Thymus (tissue), 11 donors: ENCODE results near the gene WIPF3. TPM values are rescaled to one million over a fixed set of nuclear protein-coding genes. Genes with fewer than 3 reads are reported as not detected.

Experiments
- DNase-seq, 9 donors: peaks; one replicate each; pipeline ENCODE4 v3.0.0-alpha.2; 2013; ENCODE audit warnings: low spot score in 9 of 9, low read depth in 6 of 9, missing footprints in 1 of 9
- H3K27ac ChIP-seq, 2 donors: one replicate each; pipeline ENCODE4 v1.5.1; 2013; ENCODE audit warnings: control low read depth in 1 of 2, low read depth in 1 of 2, low read length in 1 of 2, mild to moderate bottlenecking in 1 of 2, moderate library complexity in 1 of 2
- H3K27me3 ChIP-seq, 2 donors: one replicate each; pipeline ENCODE4 v1.5.1; 2013; ENCODE audit warnings: low read length in 1 of 2; ENCODE audit not compliant: control insufficient read depth in 2 of 2, insufficient read depth in 1 of 2
- H3K36me3 ChIP-seq, 2 donors: one replicate each; pipeline ENCODE4 v1.5.1; 2013; ENCODE audit warnings: low read length in 1 of 2, mild to moderate bottlenecking in 1 of 2, moderate library complexity in 1 of 2; ENCODE audit not compliant: control insufficient read depth in 2 of 2, insufficient read depth in 2 of 2
- H3K4me1 ChIP-seq, 2 donors: one replicate each; pipeline ENCODE4 v1.5.1; 2013; ENCODE audit warnings: low read length in 2 of 2; ENCODE audit not compliant: control insufficient read depth in 2 of 2, insufficient read depth in 2 of 2
- H3K4me3 ChIP-seq, 2 donors: one replicate each; pipeline ENCODE4 v1.5.1; 2013; ENCODE audit warnings: low read length in 2 of 2, control low read depth in 1 of 2, mild to moderate bottlenecking in 1 of 2
- H3K9me3 ChIP-seq, 2 donors: one replicate each; pipeline ENCODE4 v1.5.1; 2013; ENCODE audit warnings: low read length in 1 of 2, mild to moderate bottlenecking in 1 of 2; ENCODE audit not compliant: control insufficient read depth in 2 of 2, insufficient read depth in 1 of 2
- WGBS: extraction: QIAGEN DNeasy Blood & Tissue Kit; methylation state at CpG from one replicate; pipeline ENCODE4 v1.1.7; 2013; 5-methylcytosine and 5-hydroxymethylcytosine counted together
- polyA plus RNA-seq: library from polyadenylated mRNA; stranded (reverse); fragments of 200-250 nt; gene quantifications from one replicate; pipeline ENCODE4 v1.2.3, GENCODE V29; 2013
- total RNA-seq: library from RNA; stranded (reverse); fragments of 120-200 nt; gene quantifications from one replicate; pipeline ENCODE4 v1.2.4, GENCODE V29; 2013
- donor health status: healthy.

Gene WIPF3
- total and polyA plus RNA-seq, 2 donors = 0.14 to 0.55 TPM

DNA sequence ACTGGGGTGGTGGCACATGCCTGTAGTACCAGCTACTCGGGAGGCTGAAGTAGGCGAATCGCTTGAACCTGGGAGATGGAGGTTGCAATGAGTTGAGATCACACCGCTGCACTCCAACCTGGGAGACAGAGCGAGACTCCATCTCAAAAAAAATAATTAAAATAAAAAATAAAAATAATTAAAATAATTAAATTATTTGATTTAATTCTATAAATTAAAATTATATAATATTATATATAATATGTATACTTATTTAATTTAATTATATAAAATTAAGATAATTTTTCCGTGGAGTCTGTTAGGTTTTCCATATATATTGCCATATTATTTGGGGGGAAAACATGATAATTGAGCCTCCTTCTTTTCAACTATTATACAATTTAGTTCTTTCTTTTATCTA lies 12.0 kb downstream of the WIPF3 start:
- WGBS = 98% methylated on average over 6 of the region's 6 CpGs
- no peaks in the 10 kb centered on the region for H3K9me3 ChIP-seq
- H3K27ac ChIP-seq = no peak overlapping the region
- no peak for DNase-seq
- H3K4me3 ChIP-seq = no peak overlapping the region
- no peaks in the 10 kb centered on the region for H3K4me1 ChIP-seq
- no peaks in the 10 kb centered on the region for H3K36me3 ChIP-seq
- peaks cover 0 to 4% of the 10 kb centered on the region in 2 donors for H3K27me3 ChIP-seq

DNA sequence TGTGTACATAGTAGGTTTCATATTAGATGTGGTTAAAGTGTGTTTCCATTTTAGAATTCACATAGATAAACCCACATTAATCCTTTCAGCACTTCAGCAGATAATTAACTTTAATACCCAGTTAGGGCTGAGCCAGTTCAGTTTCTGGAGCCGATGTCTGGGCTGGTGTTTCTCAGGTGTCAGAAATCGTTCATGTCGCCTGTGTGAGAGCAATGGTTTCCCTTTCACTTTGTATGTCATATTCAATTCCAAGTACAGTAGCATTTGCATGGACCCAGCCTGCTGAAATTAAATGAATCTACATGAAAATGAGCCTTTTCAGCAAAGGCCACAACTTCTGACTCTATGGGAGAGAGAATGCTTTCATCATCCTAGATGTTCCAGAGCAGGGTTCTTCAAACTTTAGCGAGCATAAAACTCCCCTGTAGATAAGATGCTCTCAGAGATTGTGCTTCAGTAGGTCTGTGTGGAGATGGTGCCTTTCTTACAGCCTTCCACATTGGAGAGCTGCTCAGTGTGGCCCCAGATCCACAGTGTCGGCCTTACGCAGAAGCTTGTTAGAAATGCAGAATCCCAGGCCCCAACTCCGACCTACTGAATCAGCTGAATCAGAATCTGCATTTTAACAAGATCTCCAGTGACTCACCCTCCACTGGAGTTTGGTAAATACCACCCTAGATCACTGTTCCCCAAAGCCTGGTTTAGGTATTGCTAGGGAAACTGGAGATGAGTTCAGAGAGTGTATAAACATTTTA lies 19.6 kb downstream of the WIPF3 start:
- no peaks in the 10 kb centered on the region for H3K27me3 ChIP-seq
- no peaks in the 10 kb centered on the region for H3K4me1 ChIP-seq
- H3K4me3 ChIP-seq = no peak overlapping the region
- DNase-seq = no peak
- no peak overlapping the region for H3K27ac ChIP-seq
- no peaks in the 10 kb centered on the region for H3K9me3 ChIP-seq
- no peaks in the 10 kb centered on the region for H3K36me3 ChIP-seq
- WGBS = 82% methylated on average over 7 of the region's 7 CpGs

DNA sequence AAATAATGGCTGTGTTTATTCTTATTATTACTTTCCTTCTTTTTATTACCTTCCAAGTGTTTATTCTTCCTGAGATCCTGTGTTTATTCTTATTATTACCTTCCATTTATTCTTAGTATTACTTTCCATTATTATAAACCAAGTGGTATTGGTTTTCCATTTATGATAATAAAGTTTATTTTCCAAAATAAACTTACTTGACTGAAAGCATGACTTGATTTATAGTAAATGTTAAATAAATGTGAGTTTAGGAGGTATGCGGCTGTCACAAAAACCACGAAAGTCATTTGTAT lies 20.2 kb downstream of the WIPF3 start:
- 98% methylated on average over 2 of the region's 2 CpGs for whole genome bisulfite sequencing
- no peaks in the 10 kb centered on the region for H3K4me1 ChIP-seq
- no peak for DNase-seq

DNA sequence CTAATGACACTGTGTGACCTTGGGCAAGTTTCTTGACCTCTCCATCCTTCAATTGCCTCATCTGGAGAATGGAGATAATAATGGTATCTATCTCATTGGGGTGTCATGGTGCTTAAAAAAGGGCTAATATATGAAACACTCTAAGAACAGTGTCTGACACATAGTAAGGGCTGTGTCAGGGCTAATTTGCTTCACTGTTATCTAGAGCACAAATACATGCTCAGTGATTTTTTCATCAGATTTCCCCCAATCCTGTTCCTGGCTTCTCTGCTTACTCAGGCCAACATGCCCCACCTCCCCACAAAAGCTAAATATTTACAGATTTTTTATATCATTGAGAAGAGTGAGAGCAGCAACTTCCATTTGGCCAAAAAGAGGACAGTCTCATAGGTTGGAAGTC lies 20.6 kb downstream of the WIPF3 start:
- H3K27ac ChIP-seq = no peak overlapping the region
- no peaks in the 10 kb centered on the region for H3K27me3 ChIP-seq
- no peak overlapping the region for H3K4me3 ChIP-seq
- H3K4me1 ChIP-seq = no peaks in the 10 kb centered on the region
- DNase-seq = no peak
- H3K9me3 ChIP-seq = no peaks in the 10 kb centered on the region
- no peaks in the 10 kb centered on the region for H3K36me3 ChIP-seq

More for the DNA sequence above, 20.2 kb downstream of the WIPF3 start:
- Histone ChIP-seq H3K9me3 (no peaks in the 10 kb centered on the region), H3K36me3 (no peaks in the 10 kb centered on the region), H3K27me3 (no peaks in the 10 kb centered on the region), H3K27ac (no peak overlapping the region), H3K4me3 (no peak overlapping the region)

- 97% methylated on average over 6 of the region's 6 CpGs for WGBS
- Histone ChIP-seq H3K4me3 (no peak overlapping the region), H3K27ac (no peak overlapping the region), H3K4me1 (no peaks in the 10 kb centered on the region), H3K36me3 (no peaks in the 10 kb centered on the region), H3K27me3 (peaks cover 0 to 5% of the 10 kb centered on the region in 2 donors), H3K9me3 (peaks cover 0 to 4% of the 10 kb centered on the region in 2 donors)
- DNase-seq = no peak
Observed at GRCh38 chr7:29831705-29832104, 25.4 kb downstream of the WIPF3 start.

GRCh38 chr7:29833929-29834328 lies 27.6 kb downstream of the WIPF3 start:
- Histone ChIP-seq H3K27ac (no peak overlapping the region), H3K4me1 (no peaks in the 10 kb centered on the region), H3K36me3 (no peaks in the 10 kb centered on the region), H3K4me3 (no peak overlapping the region), H3K9me3 (peaks cover 0 to 4% of the 10 kb centered on the region in 2 donors), H3K27me3 (peaks cover 0 to 5% of the 10 kb centered on the region in 2 donors)
- WGBS = 94% methylated on average over 2 of the region's 2 CpGs
- no peak for DNase-seq

DNA sequence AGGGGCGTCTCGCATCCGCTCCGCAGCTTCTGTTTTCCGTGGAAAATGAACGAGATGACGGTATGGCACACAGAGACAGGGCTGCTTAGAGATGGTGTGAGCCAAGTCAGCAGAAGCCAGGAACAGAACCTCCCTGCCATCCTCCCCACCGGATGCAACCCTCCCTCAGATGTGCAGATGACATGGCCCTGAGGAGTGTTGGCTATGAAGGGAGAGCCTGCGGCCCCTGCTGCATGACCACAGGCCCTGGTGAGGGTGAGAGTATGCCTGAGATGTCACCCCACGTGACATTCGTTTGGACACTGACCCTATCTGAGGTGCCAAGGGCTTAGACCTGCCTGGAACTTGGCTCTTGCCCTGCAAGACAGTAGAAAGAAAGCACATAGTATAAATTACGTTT lies 29.4 kb downstream of the WIPF3 start:
- no peak for DNase-seq
- Histone ChIP-seq H3K27ac (no peak overlapping the region), H3K4me3 (no peak overlapping the region), H3K36me3 (no peaks in the 10 kb centered on the region), H3K27me3 (peaks cover 0 to 5% of the 10 kb centered on the region in 2 donors), H3K9me3 (peaks cover 0 to 4% of the 10 kb centered on the region in 2 donors), H3K4me1 (no peaks in the 10 kb centered on the region)
- WGBS = 95% methylated on average over 12 of the region's 12 CpGs

DNA sequence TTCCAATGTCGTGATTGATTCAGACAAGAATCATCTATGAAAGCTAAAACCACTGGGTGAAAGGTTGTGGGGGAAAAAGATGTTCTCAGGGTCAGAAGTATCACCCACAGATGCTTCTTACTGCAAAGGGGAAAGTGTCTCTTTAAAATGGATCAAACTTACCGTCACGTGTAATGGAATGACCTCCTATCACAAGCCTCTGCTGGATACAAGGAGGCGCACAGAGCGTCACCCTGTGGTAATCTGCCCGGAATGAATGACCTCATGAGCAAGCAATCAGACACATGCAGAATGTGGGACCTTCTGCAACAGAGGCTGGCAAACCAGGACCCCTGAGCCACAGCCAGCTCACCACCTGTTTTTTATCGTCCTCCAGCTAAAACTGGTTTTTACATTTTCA lies 33.0 kb downstream of the WIPF3 start:
- Histone ChIP-seq H3K27ac (no peak overlapping the region), H3K36me3 (no peaks in the 10 kb centered on the region), H3K4me1 (no peaks in the 10 kb centered on the region), H3K4me3 (no peak overlapping the region), H3K27me3 (peaks cover 0 to 5% of the 10 kb centered on the region in 2 donors), H3K9me3 (peaks cover 0 to 4% of the 10 kb centered on the region in 2 donors)
- no peak for DNase-seq
- 91% methylated on average over 7 of the region's 7 CpGs for WGBS

GRCh38 chr7:29839921-29840320 lies 33.6 kb downstream of the WIPF3 start:
- no peaks in the 10 kb centered on the region for H3K4me1 ChIP-seq
- H3K36me3 ChIP-seq = no peaks in the 10 kb centered on the region
- H3K27ac ChIP-seq = no peak overlapping the region
- DNase-seq = no peak
- H3K9me3 ChIP-seq = peaks cover 0 to 4% of the 10 kb centered on the region in 2 donors
- WGBS = 96% methylated on average over 3 of the region's 3 CpGs
- no peak overlapping the region for H3K4me3 ChIP-seq
- H3K27me3 ChIP-seq = peaks cover 0 to 5% of the 10 kb centered on the region in 2 donors
